UCSD-AML1 (cell line): ENCODE measurements around the gene PLXDC2.

Source experiments
- DNase-seq: peaks from one replicate; lab custom pipeline; 2025; ENCODE audit not compliant: unreplicated experiment; lab: John Stamatoyannopoulos, UW

Gene PLXDC2

DNA sequence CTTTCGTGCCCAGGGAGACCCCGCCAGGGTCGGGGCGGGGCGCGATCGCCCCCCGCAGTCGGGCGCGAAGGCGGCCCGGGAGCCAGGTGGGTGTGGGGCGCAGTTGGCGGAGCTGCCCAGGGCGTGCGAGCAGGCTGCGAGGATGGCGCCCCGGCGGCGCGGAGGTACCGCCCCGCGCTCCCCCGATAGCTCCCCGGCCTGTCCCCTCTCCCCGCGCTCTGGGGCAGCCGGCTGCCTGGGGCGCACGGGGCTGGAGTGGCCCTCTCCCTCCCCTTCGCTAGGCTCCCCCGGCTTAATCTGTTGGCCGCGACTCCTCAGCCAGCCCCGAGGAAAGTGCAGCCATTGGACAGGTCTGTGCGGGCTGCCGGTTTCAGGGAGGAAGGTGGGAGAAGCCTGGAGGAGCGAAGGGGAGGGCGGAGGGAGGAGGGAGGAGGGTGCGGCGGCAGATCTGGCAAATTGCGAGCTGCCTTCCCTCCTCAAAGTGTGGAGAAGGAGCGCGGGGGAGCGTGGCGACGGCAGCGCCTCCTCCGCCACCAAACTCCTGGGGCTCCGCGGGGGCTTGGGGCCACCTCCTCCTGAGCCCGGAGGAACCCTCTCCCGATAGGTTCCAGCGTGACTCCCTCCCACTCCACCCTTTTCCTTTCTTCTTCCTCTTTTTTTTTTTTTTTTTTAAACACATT is 361 bp upstream of the PLXDC2 start:
- peak; percentile 65 for DNase-seq

DNA sequence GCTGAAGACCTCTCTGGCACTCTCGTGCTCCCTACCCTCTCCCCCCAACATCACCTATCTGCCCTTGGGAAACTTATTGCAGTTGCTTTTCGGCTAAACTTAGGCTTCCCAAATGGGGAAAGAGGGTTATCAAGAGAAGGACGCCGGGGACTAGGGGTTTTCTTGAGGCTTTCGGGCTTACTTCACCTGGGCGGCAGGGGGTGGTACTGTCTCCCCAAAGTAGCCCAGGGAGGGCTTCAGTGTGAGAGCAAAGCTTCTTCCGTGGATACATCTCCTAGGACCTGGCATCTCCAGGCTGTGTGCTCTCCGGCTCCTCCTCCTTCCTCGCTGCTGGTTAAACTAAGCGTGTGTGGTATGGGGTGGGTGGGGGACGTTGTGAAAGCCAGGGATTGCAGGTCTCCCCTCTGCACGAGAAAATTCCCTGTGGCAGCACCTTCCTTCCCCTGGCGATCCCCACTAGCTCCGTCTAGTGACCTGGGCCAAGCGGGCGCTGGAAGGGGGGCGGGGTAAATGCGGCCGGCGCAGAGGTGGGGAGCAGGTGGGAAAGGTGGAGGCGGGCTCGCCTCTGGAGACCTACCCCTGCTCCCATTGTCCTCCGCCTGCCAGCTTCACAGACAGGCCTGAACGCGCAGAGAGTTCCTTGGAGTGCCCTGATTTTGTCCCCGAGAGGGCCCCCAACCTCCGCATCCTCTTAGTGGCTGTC is 1.1 kb downstream of the PLXDC2 start:
- peak; percentile 38 for DNase-seq

DNA sequence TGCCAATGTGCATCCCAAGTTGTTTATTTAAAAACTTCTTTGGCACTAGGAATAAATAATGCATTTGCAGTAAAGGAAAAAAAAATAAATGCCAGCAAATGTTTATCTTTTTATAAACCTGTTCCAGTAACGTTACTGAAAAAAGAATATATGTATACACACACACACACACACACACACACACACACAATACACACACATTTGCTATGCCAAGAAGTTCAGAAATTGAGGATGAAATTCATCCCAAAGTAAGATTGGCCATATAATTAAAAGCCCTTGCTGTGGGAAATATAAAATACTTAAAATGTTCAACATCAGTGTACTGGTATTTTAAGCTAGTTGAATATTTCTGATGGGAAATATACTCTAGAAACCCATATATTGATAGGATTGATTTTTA is 2.6 kb downstream of the PLXDC2 start:
- no peak for DNase-seq

DNA sequence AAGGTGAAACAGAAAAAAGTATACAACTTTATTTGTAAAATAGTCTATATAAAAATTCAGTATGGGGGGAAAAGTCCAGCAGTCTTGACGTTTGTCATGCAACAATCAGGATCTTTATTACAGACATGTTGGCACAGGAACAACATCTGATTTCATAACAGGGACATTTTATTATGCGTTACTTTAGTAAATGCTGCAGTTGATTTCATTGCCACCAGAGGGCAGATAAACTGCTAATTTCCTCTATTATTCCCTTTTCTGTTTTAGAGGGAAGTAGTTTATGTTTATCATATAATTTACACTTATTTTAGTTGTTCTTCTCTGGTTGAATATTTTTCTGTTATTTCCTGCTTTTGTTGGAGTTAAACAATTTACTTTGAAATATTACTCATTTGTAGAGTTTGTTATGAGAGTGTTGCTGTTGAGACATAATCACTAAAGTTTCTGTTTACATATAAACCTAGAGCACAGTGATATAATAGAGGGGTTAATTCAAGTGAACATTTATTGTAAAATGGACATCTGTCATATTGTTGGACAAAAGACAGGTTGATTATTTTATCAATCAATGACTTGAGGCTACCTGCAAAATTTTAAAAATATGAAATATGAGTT is 3.3 kb downstream of the PLXDC2 start:
- DNase-seq: no peak

DNA sequence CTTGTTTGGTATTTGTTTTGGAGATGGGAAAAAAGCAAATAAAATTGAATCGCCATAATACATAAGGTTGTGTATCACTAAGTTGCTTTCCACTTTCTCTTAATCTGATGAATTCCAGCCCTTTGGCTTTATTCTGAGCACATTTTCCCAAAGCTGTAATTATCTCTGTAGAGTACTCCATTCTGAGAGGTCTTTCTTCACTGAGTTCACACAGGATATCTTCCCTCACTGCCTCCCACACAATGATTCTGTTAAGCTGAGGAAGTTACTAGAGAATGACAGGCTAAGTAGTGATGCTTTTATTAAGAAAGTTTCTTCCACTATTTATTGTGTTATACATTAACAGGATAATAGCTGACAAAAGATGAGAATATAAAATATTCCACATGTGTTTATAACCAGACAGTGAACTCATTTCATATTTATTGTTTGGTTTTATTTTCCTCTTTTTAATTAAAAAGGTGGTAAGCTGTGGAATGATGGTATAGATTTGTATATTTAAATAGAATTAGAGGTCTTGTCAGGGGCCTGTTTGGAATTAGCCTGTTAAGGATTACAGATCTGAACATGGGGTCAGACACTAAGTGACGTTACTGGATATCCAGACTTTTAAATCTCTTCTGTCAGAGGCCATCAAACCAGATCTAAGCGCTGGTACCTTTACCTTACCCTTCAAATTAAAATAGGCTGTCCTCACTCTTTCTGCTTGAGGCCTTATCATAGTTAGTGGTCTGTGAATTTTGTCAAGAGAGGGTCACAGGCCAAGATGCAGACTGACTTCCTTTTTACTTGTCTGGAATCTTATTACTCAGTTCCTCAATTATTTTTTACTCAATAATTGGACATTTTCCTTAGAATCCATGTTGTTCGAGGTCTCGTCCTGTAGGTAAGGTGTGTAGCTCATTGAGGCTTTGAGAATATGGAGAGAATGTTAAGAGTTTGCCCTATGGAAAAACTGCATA is 8.4 kb downstream of the PLXDC2 start:
- no peak for DNase-seq

DNA sequence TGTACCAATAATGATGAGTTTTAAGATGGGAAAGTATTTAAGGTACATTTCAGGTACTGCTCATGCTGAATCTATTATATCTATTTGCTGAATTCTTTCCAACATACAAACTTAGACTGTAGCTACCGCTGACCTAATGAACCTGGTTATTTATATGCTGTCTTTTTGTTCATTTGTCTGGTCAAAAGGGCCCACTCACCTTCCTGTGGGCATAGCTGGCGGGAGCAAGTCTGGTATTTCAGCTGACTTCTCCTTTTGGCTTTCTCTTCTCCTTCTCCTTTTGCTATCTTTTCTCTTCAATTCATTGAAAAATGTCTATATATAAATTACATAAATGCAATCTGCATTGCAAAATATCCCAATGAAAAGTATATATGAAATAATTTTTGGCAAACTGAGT is 9.5 kb downstream of the PLXDC2 start:
- no peak for DNase-seq

DNA sequence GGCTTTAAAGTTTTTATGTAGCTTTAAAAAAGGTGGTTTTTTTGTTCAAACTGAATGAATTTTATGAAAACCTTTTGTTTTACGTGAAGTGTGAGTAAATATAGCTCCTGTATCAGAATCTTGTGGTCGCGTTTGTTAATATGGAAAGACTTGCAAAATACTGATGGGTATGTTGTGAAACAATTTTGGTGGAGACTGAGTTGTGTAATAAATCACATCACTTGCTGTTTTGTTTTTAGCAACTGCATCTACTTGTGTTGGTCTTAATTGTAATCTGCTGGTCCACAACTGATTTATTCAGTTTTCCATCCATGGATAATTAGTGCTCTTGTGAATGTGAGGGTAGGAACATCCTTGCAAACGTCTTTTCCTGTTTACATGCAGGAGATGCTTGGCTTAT is 10.5 kb downstream of the PLXDC2 start:
- no peak for DNase-seq

DNA sequence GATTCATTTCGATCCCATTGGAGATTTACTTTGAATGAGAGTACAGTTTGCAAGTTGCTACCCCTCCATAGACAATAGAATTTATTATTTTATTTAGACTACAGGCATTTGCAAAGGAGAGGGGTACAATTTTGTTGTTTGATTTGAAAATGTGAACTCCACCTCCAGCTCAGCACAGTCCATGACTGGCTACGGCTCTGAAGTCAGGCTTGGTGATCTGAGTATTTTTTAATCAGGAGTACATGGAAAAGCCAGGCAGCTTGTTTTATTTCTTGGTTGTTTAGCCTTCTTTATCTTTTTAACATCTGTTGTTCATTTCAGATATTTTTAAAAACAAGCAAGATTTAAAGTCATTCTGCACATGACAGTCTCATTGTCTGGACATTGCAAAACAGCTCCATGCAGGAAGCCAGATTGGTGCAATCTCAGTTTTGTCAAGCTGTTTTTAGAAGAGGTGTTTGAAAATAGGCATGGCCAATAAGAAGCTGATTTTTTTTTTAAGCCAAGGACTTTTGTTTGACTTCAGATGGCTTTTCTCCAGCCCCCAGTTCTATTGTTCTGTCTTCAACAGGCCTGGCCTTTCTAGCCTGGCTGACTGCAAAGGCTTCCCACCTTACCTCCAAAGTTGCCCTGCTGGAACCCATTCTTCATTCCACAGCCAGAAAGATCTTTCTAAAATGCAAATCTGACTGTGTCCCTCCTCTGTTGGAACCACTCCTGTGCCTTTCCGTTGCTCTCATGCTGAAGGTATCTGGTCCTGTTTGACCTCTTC is 12.2 kb downstream of the PLXDC2 start:
- no peak for DNase-seq

DNA sequence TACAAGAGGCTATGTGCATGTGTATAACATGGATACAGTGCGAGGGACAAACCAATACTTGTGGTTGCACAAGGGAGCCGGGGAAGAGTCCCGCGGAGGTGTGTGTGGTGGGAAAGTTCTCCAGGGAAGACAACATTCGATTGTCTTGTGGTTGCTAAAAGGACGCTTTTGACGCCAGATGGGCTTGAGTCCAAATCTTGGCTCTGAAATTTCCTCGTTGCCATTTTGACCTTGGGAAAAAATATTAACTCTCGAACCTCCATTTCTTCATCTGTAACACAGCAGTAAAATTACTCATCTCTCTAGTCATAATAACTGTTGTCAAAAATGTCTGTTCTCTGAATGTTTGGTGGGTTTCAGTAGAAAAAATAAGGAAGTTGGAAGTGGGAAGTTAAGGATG is 16.5 kb downstream of the PLXDC2 start:
- no peak for DNase-seq

DNA sequence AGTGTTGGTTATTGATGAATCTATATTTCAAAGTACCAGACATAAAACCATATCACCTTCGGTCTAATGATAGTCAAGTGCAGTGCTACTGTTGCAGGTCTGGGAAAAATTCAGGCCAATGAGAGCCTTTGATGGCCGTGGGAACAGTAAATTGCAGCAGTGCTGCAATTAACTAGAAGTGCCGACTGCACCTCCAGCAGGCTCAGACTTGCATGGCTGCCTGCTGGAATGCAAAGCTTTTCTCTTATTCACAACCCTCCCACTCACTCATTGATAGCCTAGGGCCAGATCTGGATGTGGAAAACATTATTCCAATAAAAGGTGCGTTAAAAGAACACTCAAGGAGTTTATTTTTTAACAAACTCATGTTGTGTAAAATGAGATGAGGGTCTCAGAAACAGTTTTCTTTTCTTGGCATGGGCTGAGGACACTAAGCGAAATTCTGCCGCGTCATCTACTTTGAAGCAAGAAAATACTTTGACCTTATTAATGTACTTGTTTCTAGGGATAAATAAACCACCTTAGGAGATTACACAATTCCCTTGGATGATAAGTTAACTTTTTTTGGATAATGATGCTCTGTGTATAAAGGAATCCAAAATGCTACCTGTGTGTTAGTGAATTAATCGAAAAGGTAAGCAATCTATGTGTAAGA is 17.1 kb downstream of the PLXDC2 start:
- DNase-seq: no peak

DNA sequence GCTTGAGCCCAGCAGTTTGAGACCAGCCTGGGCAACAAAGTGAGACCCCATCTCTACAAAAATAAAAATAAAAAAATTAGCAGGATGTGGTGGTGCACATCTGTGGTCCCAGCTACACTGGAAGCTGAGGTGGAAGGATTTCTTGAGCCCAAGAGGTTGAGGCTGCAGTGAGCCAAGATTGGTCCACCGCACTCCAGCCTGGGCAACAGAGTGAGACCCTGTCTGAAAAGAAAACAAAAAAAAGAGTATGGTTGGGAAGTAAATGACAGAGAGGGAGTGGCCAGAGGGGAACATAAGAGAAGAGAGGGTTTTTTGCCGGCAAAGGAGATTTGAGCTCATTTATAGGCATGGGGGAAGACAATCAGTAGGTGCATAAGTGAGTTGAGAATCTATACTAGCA is 19.7 kb downstream of the PLXDC2 start:
- DNase-seq: no peak

DNA sequence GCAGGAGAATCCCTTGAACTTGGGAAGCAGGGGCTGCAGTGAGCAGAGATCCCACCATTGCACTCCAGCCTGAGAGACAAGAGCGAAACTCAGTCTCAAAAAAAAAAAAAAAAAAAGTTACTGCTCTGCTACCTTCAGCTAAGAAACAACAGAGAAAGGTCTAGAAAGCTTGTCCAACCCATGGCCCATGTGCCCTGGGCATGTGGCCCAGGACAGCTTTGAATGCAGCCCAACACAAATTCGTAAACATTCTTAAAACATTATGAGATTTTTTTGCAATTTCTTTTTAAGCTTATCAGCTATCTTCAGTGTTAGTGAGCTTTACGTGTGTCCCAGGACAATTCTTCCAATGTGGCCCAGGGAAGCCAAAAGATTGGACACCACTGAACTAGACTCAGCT is 22.9 kb downstream of the PLXDC2 start:
- no peak for DNase-seq

DNA sequence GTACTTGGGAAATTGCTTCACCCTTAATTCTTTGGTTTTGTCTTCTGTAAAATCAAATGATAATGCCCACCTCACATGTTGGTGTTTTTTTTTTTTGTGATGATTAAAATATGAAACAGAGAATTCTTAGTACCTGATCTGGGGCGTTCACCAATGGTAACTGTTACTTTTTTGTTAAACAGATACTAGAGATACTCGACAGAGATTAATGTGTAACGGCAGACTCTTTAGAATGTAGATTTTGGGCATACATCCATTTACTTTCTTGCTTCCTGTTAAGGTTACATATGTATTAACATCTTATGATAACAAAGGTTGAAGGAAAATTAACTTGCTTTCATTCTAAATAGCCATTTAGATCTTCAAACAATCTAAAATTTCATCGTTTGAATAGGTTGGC is 23.3 kb downstream of the PLXDC2 start:
- no peak for DNase-seq

DNA sequence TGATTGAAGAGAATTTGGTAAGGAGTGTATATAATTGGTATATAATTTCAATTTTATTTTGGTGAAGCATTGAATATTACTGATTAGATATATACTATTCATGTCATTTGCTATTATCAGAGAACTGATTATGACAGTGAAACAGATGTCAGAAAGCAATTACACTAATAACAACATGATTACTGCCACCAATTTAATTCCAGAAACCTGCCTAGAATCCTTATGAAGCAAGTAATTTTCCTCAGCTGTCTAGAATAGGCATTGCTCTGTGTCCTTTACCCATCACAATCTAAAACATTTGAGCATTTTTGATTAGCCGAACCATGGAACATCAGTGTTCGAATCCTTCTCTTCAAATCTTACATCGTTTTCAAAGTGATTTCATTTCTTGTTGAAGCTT is 24.5 kb downstream of the PLXDC2 start:
- no peak for DNase-seq

DNA sequence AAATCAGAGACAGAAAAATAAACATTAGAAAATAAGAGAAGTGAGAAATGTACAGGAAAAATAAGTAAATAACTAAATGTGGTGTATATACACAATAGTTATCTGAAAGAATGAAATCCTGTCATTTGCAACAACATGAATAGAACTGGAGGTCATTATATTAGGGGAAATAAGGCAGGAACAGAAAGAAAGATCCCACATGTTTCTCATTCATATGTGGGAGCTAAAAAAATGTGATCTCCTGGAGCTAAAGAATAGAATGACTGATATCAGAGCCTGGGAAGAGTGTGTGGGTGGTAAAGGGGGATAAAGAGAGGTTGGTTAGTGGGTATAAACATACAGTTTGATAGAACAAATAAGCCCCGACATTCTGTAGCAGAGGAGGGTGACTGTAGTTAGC is 27.3 kb downstream of the PLXDC2 start:
- DNase-seq: no peak

DNA sequence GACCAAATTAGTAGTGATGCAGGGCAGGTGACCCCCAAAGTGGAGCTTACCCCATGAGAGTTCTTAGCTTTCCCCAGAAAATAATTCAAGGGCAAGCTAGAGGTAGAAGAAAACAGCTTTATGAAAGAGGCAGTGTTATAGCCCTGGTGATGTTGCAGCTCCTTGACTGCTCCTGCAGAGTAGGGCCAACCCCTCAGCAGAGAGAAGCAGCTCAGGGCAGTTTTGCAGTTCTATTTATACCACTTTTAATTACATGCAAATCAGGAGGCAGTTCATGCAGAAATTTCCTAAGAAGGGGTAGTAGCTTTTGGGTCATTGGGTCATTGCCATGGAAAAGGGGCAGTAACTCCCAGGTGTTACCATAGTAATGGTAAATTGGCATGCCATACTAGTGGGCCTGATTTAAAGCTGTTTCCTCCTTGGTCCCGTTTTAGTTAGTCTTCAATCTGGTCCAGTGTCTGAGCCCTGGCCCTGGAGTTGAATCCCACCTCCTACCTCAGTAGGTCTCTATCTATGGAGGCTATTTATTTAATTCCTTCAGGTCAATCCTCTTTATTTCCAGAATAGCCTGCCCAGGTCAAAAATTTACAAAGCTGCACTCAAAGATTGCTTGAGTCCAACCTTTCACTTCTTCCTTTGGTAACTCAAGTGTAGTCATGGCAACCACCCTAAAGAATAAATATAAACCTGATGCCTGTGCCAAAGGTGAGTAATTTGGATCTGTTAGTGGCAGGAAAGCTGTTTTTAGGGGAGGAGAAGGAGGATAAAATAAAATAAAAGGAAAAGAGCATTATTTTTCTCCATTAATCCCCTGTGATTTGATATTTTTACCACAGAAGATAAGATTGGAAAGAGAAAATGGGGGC is 29.5 kb downstream of the PLXDC2 start:
- no peak for DNase-seq

DNA sequence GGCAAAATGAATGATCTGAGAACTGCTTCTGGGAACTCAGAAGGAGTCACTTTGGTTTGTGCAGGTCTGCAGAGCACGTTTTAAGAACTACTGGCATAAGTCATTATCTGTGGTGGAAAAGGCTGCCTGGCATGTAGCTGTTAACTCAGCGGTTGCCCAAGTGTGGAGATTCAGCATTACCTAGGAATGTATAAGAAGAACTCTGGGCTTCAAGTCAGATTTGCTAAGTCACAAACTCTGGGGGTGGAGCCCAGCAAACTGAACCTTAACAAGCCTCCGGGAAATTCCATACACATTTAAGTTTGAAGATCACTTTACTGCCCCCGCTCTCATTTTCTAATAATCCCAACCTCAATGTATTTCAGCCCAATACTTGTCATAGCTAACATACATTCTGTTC is 31.1 kb downstream of the PLXDC2 start:
- DNase-seq: no peak

DNA sequence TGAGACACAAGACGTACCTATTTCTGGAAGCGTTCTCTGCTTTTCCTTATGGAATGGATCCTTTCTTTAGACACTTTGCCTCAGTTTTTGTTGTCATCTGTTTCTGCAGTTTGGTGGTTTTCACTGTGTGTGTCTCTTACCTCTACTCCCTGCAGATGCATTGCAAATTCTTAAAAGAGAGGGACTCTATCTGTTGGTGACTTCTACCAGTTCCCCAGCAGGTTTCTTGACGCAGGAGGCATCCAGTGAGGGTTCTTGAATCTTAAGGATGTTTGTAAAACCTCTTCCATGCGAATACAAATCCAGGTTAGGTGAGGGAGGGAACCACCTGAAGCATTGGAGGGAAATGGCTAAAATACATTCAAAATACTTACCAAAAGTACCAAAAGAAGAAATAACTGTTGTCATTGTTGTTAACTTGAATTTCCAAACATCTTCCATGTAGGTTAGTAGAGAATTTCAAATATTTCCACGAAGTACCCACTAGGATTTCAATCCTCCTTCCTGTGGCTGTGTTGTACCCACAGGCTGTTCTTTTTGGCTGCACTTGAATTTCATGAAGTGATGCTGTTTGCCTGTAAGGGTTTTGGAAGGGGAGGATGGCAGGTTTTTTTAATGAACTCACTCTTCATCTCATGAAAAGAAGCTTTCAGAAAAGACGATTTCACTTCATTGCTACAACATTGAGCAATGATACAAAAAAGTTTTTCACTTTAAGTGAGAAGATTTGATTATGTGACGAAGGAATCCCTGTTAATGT is 32.2 kb downstream of the PLXDC2 start:
- no peak for DNase-seq
